IPS DF 4.7 (cell line): ENCODE results near the gene PPP5C.

Experiments used
- DNase-seq: peaks from one replicate; pipeline ENCODE4 v3.0.0-alpha.2; 2013; ENCODE audit warnings: low spot score; ENCODE audit errors: extremely low read depth

PPP5C gene

DNA sequence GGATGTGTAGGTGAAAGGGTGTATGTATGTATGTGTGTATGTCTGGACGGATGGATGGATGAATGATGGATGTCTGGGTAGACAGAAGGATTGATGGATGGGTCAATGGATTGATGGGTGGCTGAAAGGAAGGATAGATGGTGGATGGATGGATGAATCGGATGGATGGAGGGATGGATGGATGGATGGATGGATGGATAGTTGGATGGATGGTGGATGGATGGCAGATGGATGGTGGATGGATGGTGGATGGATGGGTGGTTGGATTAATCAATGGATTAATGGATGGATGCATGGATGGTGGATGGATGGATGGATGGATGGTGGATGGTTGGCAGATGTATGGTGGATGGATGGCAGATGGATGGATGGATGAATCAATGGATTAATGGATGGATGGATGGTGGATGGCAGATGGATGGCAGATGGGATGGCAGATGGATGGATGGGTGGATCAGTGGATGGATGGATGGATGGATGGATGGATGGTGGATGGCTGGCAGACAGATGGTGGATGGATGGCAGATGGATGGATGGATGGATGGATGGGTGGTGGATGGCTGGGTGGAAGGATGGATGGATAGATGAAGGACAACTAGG, 16.5 kb upstream of the PPP5C start:
- DNase-seq = no peak

DNA sequence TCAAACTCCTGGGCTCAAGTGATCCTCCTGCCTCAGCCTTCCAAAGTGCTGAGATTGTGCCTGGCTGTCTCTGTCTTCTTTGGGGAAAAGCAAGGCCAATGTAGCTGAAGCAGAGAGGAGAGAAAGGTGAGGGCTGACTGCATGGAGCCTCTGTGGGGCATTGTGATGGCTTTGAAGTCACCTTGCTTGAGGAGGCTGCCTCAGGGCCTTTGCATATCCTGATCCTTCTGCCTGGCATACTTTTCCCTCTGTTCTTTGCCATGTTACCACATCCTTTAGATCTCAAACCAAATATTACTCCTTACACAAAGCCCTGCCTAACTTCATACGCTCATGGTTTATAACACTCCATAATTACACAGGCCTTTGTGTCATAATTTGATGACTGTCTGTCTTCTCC, 9.4 kb upstream of the PPP5C start:
- no peak for DNase-seq

GRCh38 chr19:46339446-46339845, 7.4 kb upstream of the PPP5C start:
- DNase-seq = no peak

DNA sequence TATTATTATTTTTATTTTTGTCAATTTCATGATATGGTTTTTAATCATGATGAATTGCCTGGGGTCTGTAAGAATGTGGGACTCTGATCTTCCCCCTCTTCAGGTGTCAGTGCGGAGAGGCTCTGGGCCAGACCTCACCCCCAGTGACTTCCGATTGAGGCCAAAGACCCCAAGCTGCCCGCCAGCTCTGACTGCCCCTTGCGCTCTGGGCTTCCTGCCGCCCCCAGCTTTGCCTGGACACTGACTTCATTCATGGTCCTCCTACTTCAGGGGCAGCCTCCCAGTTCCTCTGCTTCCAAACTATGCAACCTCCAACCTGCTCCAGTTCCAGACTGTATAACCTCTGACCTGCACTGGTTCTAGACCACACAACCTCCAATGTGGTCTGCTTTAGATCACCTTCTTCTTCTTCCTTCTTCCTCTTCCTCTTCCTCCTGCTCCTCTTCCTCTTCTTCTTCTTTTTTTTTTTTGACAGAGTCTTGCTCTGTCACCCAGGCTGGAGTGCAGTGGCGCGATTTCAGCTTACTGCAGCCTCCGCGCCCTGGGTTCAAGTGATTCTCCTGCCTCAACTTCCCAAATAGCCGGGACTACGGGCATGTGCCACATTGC, 6.7 kb upstream of the PPP5C start:
- DNase-seq = no peak

DNA sequence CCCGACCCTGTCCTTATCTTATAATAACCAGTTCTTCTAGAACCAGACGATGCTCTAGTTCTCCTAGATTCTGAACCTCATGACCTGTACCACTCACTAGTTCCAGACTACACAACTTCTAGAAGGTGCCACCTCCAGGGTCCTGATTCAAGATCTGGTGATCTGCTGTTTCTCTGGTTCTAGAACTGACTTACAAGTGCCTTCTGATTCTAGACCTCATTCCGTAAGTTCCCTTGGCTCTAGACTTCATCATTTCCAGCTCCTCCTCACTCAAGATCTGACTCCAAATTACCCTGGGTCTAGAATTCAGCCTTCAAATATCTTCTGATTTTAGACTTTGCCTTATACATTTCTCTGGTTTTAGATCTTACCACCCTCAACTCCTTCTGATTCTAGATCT, 5.0 kb upstream of the PPP5C start:
- DNase-seq = no peak

DNA sequence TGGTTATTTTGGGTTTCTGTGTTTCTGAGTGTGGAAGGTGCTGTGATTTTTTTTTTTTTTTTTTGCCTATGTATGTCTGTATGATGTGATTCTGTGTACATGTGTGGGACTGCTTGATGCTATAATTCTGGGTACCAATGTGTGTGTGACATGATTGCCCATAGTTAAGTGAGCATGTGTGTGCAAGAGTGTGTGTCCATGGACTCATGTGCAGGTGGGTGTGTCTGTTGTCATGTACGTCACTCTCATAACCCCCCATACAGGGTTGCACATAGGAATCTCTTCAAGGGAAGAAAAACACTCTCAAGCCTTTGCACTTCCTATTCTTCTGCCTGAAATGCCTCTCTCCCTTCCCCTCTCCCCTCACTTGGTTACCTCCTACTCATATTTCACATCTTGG, 2.5 kb upstream of the PPP5C start:
- no peak for DNase-seq

DNA sequence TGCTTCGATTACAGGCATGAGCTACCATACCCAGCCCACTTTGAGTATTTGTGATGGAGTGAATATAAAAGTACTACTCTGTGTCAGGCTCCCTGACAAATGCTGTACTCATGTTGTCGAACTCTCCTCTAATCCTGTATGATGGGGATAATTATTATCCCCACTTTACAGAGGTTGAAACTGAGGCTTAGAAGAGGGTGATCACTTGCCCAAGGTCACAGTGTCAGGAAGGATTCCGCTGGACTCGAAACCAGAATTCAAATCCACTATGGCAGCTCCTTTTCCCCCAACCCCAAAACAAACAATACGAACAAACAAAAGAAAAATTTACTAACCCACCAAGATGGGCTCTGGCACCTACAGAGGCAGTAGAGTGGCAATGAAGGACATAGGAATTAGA, 1.7 kb upstream of the PPP5C start:
- no peak for DNase-seq

DNA sequence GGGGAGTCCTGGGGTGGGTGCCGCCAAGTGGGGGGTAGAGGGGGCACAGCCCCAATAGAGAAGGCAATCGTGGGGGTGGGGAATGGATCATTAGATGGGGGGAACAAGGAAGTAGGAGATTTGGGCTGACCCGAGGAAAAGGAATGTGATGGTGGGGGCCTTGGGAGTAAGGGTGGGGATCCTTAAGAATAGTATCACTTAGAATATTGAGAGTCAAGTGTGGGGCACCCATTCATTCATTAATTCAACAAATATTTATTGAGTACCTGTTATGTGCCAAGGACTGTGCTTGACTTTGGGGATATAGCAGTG, 641 bp downstream of the PPP5C start:
- no peak for DNase-seq

- DNase-seq = no peak
Observed at GRCh38 chr19:46347985-46348384, 1.1 kb downstream of the PPP5C start.

DNA sequence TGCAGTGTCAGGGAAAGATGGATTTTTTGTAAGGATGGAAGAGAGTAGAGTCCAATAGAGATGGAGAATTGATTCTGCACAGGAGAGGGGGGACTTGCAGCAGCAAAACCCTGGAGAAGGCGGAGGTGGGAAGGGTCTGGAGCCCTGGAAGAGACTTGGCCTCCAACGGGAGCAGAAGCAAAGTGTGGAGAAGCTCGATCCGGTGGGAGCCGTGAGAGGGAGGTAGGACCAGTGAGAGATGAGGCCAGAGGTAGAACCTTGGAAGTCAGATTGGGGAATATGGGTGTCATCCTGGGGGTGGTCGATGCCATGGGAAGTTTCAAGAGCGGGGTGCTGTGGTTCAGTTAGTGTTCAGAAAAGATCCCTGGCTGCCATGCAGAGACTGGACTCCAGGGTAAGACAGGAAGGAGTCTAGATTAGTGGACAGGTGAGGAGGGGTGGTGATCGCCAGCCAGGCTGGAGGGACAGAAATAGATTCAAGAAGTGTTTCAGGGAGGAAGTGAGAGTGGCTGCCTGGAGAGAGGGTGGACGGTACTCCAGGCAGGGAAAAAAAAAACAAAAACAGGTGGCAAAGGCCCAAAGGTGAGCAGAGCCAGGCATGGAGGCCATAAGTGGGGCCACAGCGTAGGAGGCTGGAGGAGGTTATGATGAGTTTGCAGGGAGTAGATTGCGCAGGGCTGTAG, 2.6 kb downstream of the PPP5C start:
- no peak for DNase-seq

DNA sequence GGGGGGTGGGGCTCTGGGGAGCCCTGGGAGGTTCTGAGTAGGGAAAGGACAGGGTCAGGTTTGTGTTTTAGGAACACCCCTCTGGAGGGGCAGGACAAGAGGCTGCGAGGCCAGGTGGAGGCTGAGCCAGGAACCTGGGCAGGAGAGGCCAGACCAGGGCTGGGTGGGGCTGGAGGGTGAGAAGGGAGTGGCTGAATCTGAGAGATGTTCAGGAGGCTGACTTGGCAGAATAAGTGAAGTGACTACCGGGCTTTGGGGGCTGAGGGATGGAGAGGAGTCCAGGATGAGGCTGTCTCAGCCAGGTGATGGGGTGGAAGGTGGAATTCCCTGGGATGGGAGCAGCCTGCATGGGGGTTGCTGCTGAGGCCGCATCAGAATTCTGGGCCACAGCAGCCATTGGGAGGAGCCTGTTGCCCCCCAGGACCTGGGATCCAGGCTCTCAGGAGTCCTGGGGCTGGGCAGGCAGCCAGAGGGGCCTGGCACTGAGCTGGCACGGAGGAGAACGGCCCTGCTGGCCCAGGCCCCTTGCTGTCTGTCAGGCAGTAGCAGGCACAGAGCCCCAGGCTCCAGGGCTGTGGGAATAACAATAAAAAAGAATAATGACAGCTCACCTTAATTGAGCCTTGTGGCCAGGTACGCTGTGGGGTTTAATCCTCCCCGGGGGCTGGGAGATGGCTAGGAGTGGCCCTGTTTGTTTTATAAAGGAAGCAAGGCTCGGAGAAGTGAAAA, 3.3 kb downstream of the PPP5C start:
- no peak for DNase-seq

- no peak for DNase-seq
Observed at GRCh38 chr19:46350758-46351159, 3.9 kb downstream of the PPP5C start.

- no peak for DNase-seq
Observed at GRCh38 chr19:46351241-46352041, 4.6 kb downstream of the PPP5C start.

DNA sequence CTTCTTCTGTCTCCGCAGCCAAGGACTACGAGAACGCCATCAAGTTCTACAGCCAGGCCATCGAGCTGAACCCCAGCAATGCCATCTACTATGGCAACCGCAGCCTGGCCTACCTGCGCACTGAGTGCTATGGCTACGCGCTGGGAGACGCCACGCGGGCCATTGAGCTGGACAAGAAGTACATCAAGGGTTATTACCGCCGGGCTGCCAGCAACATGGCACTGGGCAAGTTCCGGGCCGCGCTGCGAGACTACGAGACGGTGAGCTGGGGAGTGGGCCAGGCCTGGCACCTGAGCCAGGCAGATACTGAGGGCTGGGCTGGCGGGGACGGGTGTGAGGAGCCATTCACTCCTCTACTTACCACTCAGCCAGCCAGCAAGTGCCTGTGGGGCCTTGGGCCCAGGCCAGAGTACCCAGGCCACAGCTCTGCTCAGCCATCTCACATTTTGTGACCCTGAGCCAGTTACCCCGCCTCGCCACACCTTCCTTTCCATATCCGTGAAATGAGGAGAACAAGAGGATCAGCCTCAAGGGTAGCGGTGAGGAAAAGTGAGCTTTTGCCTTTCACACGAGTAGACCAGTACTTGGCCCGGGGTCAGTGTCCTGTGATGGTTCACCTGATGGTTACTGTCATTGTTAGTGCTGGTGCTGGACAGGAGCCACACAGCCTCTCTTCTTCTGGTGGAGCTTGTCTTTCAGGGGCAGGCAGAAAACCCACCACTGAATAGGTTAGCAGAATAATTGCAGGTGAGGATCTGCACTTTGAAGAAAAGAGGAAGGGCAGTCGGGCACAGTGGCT, 7.0 kb downstream of the PPP5C start:
- DNase-seq = no peak

- no peak for DNase-seq
Observed at GRCh38 chr19:46355234-46356148, 8.6 kb downstream of the PPP5C start.

DNA sequence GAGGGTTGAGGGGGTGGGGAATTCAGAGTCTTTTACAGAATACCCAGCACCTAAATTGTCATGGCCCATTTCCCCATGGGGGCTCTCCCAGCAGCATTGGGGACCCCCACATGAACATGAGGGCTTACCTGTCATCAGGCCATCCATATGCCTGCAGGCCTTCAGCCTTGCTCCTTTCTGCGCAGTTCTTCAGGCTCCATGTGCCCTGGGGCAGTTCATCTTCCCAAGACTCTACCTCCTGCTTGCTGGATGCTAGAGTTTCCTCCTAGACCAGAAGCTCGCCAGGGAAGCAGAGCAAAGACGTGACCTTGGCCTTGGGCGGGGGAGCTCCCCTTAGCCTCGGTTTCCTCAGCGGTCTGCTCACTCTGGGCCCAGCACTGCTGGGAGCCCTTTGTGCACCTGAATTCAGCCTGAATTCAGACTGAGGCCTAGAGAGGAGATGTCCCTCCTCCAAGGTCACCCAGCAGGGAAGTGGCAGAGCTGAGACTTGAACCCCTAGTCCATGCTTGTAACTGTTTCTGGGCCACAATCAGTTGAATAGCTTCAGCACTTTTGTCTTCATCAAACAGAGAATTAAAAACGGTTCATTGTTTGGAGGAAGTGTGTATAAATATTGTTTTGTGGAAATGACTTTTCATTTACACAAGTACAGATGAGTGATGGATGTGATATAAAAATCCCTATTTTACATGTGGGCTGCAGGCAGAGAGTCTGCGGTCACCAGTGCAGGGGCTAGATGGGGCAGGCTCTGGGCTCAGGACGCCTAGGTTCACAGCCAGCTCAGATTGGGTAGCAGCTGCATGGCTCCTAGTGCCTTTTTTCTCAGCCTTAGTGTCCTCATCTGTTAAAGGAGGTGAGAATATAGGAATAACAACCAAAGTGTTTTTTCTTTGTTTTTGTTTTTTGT, 9.5 kb downstream of the PPP5C start:
- DNase-seq = no peak

DNA sequence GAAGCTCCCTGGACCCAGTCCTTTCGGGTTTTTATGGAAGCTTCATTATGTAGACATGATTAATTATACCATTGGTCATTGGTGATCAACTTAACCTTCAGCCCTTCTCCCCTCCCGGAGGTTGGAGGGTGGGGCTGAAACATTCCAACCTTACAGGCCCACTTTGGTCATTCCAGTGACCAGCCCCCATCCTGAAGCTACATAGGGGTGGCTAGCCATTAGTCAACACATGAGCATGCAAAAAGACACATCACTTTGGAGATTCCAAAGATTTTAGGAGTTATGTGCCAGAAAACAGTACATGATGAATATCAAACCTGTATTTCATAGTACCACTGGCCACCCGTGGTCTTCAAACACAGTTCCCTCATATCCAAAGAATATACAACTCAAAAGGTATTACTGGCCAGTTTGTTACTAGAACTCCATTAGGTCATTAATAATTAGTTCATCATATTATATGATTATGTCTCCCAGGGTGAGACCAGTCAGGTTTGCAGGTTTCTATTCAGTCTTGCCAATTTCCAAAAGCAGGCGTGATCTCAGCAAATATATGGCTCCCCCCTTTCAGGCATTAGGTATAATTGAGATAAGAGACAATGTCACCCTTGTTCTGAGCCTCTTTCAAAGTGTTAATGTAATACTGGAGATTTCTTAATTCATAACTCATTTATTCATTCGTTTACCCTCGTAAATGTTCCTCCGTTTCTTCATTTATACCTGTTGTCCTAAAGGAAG, 11.1 kb downstream of the PPP5C start:
- no peak for DNase-seq

DNA sequence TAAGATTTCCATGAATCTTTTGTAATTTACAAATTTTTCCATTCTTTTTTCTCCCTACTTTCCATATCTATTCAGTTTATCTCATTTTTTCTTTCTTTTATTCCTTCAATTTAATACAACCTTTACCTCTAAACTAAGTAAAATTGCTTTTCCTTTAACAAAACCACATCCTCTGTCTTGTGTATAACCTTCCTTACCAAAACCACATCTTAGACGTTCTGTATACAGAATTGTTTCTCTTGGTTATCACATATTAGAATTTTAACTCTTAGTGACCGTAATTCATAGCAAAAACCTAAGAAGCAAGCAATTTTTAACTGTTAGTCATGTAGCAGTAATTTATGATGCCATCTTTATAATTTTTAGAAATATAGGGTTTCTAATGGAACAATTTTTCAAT, 15.0 kb downstream of the PPP5C start:
- no peak for DNase-seq
